ENCODE data around the gene ZYG11A.
"Not testable (repeated sequence)": the region's sequence is repeated elsewhere in the genome, so short reads cannot be mapped to it uniquely, and the experiment has no call there.

Gene ZYG11A

DNA sequence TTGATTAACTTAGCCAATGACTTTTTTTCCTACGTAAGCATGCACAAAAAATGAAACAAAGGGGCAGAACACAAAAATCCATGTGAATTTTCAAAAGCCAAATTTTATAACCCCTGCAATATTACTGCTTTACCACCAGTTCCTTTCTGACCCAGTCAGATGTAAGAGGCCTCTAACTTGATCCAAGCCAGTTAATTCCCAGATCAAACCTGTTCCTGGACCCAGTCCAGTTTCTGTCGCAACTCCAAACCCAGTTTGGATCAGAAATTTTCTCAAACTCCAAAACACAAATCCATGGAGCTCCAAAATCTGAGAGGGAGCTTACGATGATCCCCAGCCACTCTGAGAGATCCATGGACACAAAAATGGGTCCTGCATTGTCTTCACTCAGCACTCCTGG is 7.8 kb upstream of the ZYG11A start:
- no peak overlapping the region for H3K27ac ChIP-seq
- TF ChIP-seq, protein P1, sequence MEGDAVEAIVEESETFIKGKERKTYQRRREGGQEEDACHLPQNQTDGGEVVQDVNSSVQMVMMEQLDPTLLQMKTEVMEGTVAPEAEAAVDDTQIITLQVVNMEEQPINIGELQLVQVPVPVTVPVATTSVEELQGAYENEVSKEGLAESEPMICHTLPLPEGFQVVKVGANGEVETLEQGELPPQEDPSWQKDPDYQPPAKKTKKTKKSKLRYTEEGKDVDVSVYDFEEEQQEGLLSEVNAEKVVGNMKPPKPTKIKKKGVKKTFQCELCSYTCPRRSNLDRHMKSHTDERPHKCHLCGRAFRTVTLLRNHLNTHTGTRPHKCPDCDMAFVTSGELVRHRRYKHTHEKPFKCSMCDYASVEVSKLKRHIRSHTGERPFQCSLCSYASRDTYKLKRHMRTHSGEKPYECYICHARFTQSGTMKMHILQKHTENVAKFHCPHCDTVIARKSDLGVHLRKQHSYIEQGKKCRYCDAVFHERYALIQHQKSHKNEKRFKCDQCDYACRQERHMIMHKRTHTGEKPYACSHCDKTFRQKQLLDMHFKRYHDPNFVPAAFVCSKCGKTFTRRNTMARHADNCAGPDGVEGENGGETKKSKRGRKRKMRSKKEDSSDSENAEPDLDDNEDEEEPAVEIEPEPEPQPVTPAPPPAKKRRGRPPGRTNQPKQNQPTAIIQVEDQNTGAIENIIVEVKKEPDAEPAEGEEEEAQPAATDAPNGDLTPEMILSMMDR (IDR thresholded peaks at IDR 0.05): no peak
- TF ChIP-seq ZFX (IDR thresholded peaks at IDR 0.05; ENCODE audit: borderline replicate concordance): no peak

DNA sequence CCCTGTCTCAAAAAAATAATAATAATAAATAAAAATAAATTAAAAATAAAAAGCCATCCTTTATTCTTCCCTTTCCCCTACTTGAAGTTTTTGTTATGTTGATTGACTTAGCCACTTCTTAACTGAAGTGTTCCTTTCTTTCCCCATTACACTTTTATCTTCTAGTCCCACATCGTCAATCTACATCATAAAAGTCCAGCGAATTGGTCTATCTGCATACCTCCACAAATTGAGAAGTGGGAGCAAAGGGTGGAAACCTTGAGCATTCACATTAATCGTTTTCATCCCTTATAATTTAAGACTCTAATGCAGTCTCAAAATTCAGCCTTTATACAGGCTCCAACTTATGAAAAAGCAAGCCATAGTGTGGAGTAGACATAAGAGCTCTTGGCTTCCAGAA is 6.5 kb upstream of the ZYG11A start:
- TF ChIP-seq, protein P1 (IDR thresholded peaks at IDR 0.05): no peak
- TF ChIP-seq ZFX (IDR thresholded peaks at IDR 0.05; ENCODE audit: borderline replicate concordance): no peak
- no peak overlapping the region for H3K27ac ChIP-seq

DNA sequence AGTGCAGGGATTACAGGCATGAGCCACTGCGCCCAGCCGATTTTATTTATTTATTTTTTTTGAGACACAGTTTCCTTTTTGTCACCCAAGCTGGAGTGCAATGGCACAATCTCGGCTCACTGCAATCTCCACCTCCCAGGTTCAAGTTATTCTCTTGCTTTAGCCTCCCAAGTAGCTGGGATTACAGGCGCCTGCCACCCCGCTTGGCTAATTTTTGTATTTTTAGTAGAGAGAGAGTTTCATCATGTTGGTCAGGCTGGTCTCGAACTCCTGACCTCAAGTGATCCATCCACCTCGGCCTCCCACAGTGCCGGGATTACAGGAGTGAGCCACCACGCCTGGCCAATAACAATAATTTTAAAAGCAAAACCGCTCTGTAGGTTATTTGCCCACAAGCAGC is 3.4 kb upstream of the ZYG11A start:
- not testable (repeated sequence) for H3K27ac ChIP-seq

DNA sequence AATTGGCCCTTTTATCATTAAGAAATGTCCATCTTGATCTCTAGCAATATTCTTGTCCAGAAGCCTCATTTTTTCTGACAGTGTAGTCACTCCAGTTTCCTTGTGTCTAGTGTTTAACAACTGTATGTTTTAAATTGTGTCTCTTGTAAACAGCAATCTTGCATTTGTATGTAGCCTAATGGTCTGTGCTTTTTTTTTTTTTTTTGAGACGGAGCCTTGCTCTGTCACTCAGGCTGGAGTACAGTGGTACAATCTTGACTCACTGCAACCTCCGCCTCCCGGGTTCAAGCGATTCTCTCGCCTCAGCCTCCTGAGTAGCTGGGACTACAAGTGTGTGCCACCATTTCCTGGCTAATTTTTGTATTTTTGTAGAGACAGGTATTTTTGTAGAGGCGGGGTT is 2.6 kb downstream of the ZYG11A start:
- H3K27ac ChIP-seq: not testable (repeated sequence)

DNA sequence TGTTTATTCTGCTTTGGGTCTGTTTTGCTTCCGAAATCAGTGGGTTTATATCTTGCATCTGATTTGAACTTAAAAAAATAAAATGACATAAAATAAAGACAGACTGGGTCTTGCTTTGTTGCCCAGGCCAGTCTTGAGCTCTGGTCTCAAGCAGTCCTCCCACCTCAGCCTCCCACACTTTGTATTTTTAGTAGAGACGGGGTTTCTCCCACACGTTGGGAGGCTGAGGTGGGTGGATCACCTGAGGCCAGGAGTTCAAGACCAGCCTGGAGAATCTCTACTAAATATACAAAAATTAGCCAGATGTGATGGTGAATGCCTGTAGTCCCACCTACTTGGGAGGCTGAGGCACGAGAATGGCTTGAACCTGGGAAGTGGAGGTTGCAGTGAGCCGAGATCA is 5.9 kb downstream of the ZYG11A start:
- H3K27ac ChIP-seq: no peak overlapping the region
- TF ChIP-seq, protein P1 (IDR thresholded peaks at IDR 0.05): no peak
- TF ChIP-seq ZFX (IDR thresholded peaks at IDR 0.05; ENCODE audit: borderline replicate concordance): no peak

DNA sequence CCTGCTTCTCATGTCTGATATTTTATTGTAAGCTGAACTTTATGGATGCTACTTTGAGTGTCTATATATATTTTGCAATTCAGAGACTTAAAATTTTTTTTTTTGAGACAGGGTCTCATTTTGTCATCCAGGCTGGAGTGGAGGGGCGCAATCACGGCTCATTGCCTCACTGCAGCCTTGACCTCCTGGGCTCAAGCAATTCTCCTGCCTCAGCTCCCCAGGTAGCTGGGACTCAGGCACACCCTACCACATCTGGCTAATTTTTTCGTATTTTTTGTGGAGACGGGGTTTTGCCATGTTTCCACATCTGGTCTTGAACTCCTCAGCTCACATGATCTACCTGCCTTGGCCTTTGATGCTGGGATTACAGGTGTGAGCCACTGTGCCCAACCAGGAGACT is 8.4 kb downstream of the ZYG11A start:
- no peak for TF ChIP-seq ZFX (IDR thresholded peaks at IDR 0.05; ENCODE audit: borderline replicate concordance)
- TF ChIP-seq, protein P1 (IDR thresholded peaks at IDR 0.05): no peak
- H3K27ac ChIP-seq: no peak overlapping the region

DNA sequence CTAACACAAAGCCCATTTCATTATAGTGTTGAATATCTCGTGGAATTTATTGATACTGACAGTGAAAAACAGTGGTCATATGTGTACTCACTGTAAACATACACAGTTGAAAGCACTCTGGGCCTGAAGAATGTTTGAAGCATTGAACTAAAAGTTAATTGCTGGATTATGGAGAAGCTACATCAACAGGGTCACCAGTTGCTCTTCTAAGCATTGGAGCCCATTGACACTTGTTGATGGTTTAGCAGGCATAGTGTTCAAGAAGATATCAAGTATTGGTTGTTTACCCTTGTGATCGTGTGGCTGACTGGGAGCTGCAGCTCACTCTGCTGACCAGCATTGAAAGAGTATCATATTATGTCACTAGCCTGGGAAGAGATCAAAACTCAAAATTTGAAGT is 10.3 kb downstream of the ZYG11A start:
- H3K27ac ChIP-seq: no peak overlapping the region
- TF ChIP-seq ZFX (IDR thresholded peaks at IDR 0.05; ENCODE audit: borderline replicate concordance): no peak
- TF ChIP-seq, protein P1 (IDR thresholded peaks at IDR 0.05): no peak

DNA sequence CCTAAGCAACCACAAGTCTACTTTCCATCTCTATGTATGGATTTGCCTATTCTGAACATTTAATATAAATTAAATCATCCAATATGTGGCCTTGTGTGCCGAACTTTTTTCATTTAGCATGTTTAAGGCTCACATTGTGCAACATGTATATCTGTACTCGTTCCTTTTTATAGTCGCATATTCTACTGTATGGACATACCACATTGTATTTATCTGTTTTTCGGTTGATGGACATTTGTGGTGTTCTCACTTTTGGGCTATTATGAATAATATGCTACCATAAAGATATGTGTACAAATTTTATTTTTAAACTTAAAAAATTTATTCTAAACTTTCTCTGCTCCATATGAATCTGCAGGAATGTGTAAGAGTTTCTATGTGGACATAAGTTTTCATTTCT is 13.0 kb downstream of the ZYG11A start:
- no peak for TF ChIP-seq ZFX (IDR thresholded peaks at IDR 0.05; ENCODE audit: borderline replicate concordance)
- TF ChIP-seq, protein P1 (IDR thresholded peaks at IDR 0.05): no peak
- H3K27ac ChIP-seq: no peak overlapping the region

DNA sequence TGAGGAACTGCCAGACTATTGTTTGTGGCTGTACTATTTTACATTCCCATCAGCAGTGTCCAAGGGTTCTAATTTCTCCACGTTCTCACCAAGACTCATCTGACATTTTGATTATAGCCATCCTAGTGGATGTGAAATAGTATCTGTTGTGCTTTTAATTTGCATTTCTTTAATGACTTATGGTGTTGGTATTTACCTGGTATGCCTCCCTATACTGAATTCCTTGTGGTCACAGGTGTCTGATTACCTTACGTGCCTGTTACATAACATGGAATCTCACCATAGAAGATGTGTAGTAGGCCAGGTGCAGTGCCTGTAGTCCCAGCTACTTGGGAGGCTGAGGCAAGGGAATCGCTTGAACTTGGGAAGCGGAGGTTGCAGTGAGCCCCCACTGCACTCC is 13.5 kb downstream of the ZYG11A start:
- TF ChIP-seq, protein P1 (IDR thresholded peaks at IDR 0.05): no peak
- no peak for TF ChIP-seq ZFX (IDR thresholded peaks at IDR 0.05; ENCODE audit: borderline replicate concordance)
- H3K27ac ChIP-seq: no peak overlapping the region

All from 22Rv1 (cell line).